DND-41 (cell line): Measurements from ENCODE around the gene HS3ST5.

Experiments
- ATAC-seq: fragments of 200-7000 bp; cut with Tn5 transposase; 3 replicates; pipeline ENCODE4 v1.9.1; 2021; ENCODE audit warnings: low read depth; ENCODE audit not compliant: insufficient read depth
- DNase-seq: peaks from one replicate; pipeline ENCODE4 v3.0.0-alpha.2; 2020
- H2AFZ ChIP-seq: 2 replicates; pipeline ENCODE4 v1.6.0; 2012; ENCODE audit warnings: low read depth, low read length
- H3K27ac ChIP-seq: 2 replicates; pipeline ENCODE4 v1.5.1; 2012; ENCODE audit warnings: low read length, inconsistent platforms
- H3K27me3 ChIP-seq: fragments of 200-600 bp; sonication (generic); 2 replicates; pipeline ENCODE4 v1.6.0; 2012; ENCODE audit warnings: low read length, mild to moderate bottlenecking, inconsistent platforms; ENCODE audit not compliant: insufficient read depth, poor library complexity
- H3K36me3 ChIP-seq: 2 replicates; pipeline ENCODE4 v1.5.1; 2012; ENCODE audit warnings: low read length, inconsistent platforms; ENCODE audit not compliant: insufficient read depth
- H3K4me1 ChIP-seq: 2 replicates; pipeline ENCODE4 v1.5.1; 2012; ENCODE audit warnings: mild to moderate bottlenecking, low read length; ENCODE audit not compliant: insufficient read depth
- H3K4me2 ChIP-seq: 2 replicates; pipeline ENCODE4 v1.6.0; 2012; ENCODE audit warnings: mild to moderate bottlenecking, moderate library complexity, low read length, inconsistent platforms; ENCODE audit not compliant: insufficient read depth
- H3K4me3 ChIP-seq, 2 experiments: fragments of 200-600 bp in 1 of 2; shearing (Covaris generic) in 1 of 2; 2 replicates each; pipeline ENCODE4 v1.5.1; 2012 to 2016; ENCODE audit warnings: inconsistent platforms in 2 of 2, low read length in 2 of 2, mild to moderate bottlenecking in 2 of 2, low read depth in 1 of 2, moderate library complexity in 1 of 2
- H3K79me2 ChIP-seq: 2 replicates; pipeline ENCODE4 v1.6.0; 2012; ENCODE audit warnings: low read length, inconsistent platforms; ENCODE audit not compliant: insufficient read depth
- H3K9ac ChIP-seq: 2 replicates; pipeline ENCODE4 v1.6.0; 2012; ENCODE audit warnings: low read depth, mild to moderate bottlenecking, inconsistent platforms, low read length, moderate library complexity
- H3K9me3 ChIP-seq: 2 replicates; pipeline ENCODE4 v1.5.1; 2012; ENCODE audit warnings: low read length, moderate library complexity, mild to moderate bottlenecking, inconsistent platforms; ENCODE audit not compliant: insufficient read depth, severe bottlenecking
- H4K20me1 ChIP-seq: 2 replicates; pipeline ENCODE4 v1.6.0; 2012; ENCODE audit warnings: low read length; ENCODE audit not compliant: insufficient read depth
- EZH2 ChIP-seq: IDR thresholded peaks from 3 replicates; pipeline ENCODE4 v1.6.1; 2012; ENCODE audit warnings: borderline replicate concordance, low read depth, mild to moderate bottlenecking, moderate library complexity, low read length, inconsistent platforms; ENCODE audit not compliant: severe bottlenecking
- TF ChIP-seq, protein P1 (sequence below): IDR thresholded peaks from 2 replicates; pipeline ENCODE4 v1.5.1; 2012; ENCODE audit warnings: borderline replicate concordance, low read length, moderate library complexity, mild to moderate bottlenecking; ENCODE audit not compliant: poor library complexity, severe bottlenecking; ENCODE audit errors: extremely low read depth

Gene HS3ST5

DNA sequence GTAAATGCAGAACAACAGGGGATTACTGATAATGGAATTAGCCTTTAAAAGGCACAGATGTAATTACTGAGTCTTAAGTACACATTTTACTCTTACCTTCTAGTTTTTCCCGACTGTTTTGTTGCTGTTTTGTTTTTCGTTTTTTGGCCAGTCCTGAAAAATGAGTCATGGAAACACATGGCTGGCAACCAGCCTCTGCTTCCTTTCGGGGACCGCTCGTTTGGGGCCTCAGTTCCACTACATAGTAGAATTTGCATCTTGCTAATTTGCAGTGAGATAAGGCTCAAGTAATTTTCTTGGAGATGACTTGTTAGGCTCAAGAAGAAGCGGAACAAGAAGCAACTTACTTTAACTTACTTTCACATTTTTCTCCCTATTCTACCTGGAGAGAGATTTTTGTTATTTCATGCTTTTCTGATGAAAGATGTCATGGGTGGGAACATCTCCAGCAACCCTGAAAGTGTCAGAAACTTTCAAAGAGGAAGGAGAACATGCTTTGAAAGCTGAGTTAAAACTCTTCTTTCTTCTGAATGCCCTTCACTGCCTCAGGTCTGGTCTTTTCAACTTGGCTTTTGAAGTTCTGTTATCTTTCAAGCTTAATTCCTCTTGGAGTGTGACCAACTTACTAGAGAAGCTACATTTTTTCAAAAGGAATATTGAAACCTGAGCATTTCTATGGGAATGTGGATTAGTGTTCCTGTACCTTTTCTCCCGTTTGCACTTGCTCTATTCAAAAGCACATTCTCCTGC, 300.4 kb downstream of the HS3ST5 start:
- Histone ChIP-seq H3K4me2 (no peak overlapping the region), H3K9me3 (no peaks in the 10 kb centered on the region), H4K20me1 (no peaks in the 10 kb centered on the region), H3K36me3 (no peaks in the 10 kb centered on the region), H2AFZ (no peak overlapping the region), H3K27ac (no peak overlapping the region), H3K4me1 (no peaks in the 10 kb centered on the region), H3K79me2 (no peaks in the 10 kb centered on the region), H3K27me3 (no peaks in the 10 kb centered on the region), H3K9ac (no peak overlapping the region), H3K4me3 (no peak overlapping the region)
- ATAC-seq (no peak), DNase-seq (no peak)
- TF ChIP-seq, protein P1, sequence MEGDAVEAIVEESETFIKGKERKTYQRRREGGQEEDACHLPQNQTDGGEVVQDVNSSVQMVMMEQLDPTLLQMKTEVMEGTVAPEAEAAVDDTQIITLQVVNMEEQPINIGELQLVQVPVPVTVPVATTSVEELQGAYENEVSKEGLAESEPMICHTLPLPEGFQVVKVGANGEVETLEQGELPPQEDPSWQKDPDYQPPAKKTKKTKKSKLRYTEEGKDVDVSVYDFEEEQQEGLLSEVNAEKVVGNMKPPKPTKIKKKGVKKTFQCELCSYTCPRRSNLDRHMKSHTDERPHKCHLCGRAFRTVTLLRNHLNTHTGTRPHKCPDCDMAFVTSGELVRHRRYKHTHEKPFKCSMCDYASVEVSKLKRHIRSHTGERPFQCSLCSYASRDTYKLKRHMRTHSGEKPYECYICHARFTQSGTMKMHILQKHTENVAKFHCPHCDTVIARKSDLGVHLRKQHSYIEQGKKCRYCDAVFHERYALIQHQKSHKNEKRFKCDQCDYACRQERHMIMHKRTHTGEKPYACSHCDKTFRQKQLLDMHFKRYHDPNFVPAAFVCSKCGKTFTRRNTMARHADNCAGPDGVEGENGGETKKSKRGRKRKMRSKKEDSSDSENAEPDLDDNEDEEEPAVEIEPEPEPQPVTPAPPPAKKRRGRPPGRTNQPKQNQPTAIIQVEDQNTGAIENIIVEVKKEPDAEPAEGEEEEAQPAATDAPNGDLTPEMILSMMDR, result no peak
- no peak for TF ChIP-seq EZH2

DNA sequence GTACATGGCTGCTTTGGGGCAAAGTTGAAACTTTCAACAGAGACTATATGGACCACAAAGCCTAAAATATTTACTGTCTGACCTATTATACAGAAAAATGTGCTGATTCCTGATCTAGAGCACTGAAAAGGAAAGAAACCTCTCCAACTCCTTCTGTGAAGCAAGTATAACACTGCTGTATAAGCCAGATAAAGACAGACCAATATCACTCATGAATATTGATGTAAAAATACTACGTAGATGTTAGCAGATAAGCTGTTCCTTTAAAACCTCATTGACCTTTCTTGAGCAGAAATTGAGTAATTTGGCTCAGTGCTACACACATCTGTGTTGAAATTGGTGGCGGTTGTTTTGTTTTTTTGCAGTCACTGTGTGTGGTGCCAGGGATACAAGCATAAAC, 302.0 kb downstream of the HS3ST5 start:
- no peak overlapping the region for H3K27ac ChIP-seq
- H3K4me1 ChIP-seq, result no peaks in the 10 kb centered on the region
- H3K36me3 ChIP-seq, result no peaks in the 10 kb centered on the region
- H4K20me1 ChIP-seq, result no peaks in the 10 kb centered on the region
- TF ChIP-seq, protein P1, result no peak
- TF ChIP-seq EZH2, result no peak
- ATAC-seq, result 0 out of 3 replicates have a peak, but pooled peaks have one; percentile 33
- no peak overlapping the region for H2AFZ ChIP-seq
- H3K9ac ChIP-seq, result no peak overlapping the region
- no peak overlapping the region for H3K4me2 ChIP-seq
- H3K79me2 ChIP-seq, result no peaks in the 10 kb centered on the region
- no peaks in the 10 kb centered on the region for H3K27me3 ChIP-seq
- no peak for DNase-seq
- no peaks in the 10 kb centered on the region for H3K9me3 ChIP-seq
- no peak overlapping the region for H3K4me3 ChIP-seq

DNA sequence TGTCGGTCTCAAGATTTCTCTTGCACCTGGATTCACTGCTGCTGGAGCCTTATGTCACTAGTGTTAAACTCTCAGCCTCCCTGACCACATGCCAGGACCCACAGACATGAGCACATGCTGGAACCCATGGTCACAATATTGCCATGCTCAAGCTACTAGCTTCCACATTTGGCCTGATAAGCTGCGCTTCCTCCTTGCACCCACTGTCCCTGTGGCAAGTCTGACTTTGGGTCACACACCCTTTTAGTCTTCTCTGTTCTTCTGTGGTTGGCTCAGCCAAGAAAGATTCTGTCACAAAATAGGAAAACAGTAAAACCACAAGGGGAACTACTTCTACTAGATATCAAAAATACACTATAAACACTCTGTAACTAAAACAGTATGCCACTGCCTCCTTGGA, 303.0 kb downstream of the HS3ST5 start:
- Histone ChIP-seq H3K36me3 (no peaks in the 10 kb centered on the region), H3K9me3 (no peaks in the 10 kb centered on the region), H4K20me1 (no peaks in the 10 kb centered on the region), H3K79me2 (no peaks in the 10 kb centered on the region), H3K4me1 (no peaks in the 10 kb centered on the region), H3K27me3 (no peaks in the 10 kb centered on the region), H3K4me3 (no peak overlapping the region), H3K27ac (no peak overlapping the region), H2AFZ (no peak overlapping the region), H3K9ac (no peak overlapping the region), H3K4me2 (no peak overlapping the region)
- TF ChIP-seq, protein P1, result no peak
- TF ChIP-seq EZH2, result no peak
- DNase-seq, result no peak
- peak; percentile 45; the same call in 2 of the 3 replicates for ATAC-seq
